H1 (cell line): Measurements from ENCODE around the gene MIXL1.

ENCODE experiments used
- CTCF ChIP-seq, 3 experiments: IDR thresholded peaks; 1 replicate in 2 of 3; 2 replicates in 1 of 3; pipeline versions ENCODE4 v1.5.1 to v1.6.1; 2011; ENCODE audit warnings: low read length in 3 of 3, mild to moderate bottlenecking in 3 of 3, inconsistent platforms in 2 of 3, low read depth in 1 of 3, moderate library complexity in 1 of 3; ENCODE audit not compliant: insufficient read depth in 1 of 3; ENCODE audit errors: control extremely low read depth in 1 of 3
- POLR2A ChIP-seq, 2 experiments: IDR thresholded peaks; 1 replicate in 1 of 2; 2 replicates in 1 of 2; pipeline ENCODE4 v1.6.1; 2011; ENCODE audit warnings: low read depth in 2 of 2, low read length in 2 of 2, mild to moderate bottlenecking in 2 of 2; ENCODE audit errors: control extremely low read depth in 1 of 2

DNA sequence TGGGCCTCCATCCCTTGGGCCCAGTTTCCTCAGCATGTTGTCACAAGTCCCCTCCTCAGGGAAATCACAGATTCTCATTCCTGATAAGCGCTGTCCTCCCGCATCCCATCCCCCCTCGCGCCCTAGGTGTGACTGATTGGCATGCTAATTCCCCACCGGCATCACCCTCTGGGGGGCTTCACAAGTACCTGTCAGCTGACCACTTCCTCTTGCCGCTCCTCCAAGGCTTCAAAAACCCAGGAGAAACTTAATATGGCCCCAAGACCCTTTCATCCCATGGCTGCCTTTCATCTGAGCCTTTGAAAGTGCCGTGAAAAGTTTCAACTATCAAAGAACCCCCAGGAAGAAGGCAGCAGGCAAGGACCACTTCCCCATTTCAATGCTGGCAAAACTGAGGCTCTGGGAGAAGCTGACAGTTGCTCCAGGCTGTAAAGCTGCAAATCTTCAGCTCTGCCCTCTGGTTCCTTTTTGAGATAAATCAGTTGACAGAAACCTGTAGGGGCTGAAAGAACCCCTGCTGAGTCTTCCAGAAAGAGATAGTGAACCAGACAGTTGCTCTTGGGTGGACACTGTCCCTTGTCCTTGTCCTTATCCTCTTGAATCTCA is 12.8 kb upstream of the MIXL1 start:
- no peak for TF ChIP-seq POLR2A (IDR thresholded peaks at IDR 0.05; ENCODE audit: control extremely low read depth in 1 of 2, low read depth in 2 of 2, low read length in 2 of 2)
- no peak for TF ChIP-seq CTCF (IDR thresholded peaks at IDR 0.05; ENCODE audit: control extremely low read depth in 1 of 3, insufficient read depth in 1 of 3, low read depth in 1 of 3, low read length in 3 of 3)
